GM18507 (cell line): ENCODE measurements around the gene MTMR1.

Experiments
- DNase-seq: peaks from one replicate; pipeline ENCODE4 v3.0.0; 2011; ENCODE audit warnings: low read depth; ENCODE audit not compliant: insufficient read length; ENCODE audit errors: extremely low spot score
- FAIRE-seq: peaks from 2 replicates; lab custom pipeline; 2011; peaks lifted over from hg19 to GRCh38; lab: Jason Lieb, UNC

MTMR1 gene

DNA sequence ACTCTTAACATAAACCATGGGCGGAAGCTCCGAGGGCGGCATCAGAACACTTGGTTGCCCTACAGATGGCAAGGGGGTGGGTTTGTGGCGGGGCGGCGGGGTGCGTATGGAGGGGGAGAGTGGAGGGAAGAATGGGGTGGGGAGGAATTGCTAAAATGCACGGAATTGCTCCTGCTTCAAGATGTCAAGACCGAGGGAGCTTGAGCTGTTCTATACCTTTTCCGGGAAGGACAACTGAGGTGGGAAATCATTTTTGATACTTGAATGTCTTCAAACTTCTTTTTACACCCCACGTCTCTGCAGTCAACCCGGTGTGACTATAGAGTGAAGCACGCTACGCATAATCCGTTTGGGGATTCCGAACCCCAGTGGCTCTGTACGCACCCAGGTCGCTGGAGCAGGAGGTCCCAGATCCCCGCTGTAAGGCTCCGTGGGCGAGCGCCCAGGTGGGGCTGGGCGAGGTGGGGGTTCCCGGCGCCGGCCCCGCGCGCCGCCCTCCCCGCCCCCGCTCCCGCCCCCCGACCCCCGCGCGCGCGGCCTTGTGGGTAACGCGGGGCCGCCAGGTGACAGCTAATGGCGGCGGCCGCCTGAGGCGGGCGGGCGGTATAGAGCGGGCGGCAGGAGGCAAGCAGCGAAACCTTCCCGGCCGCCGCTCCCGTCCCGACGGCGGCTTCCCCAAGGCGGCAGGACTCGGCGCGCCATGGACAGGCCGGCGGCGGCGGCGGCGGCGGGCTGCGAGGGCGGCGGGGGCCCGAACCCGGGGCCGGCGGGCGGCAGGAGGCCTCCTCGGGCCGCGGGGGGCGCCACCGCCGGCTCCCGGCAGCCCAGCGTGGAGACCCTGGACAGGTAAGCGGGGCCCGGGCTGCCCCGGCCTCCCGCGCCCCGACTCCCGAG lies at the start of gene MTMR1:
Gene MTMR1 (plus strand): TSS at position 566 of the 894 bp plus-strand sequence. CDS start 135 bp downstream, at position 701.
- peak; percentile 28 for DNase-seq
- FAIRE-seq: no peak

GRCh38 chrX:150643958-150644357 lies 49.2 kb upstream of the MTMR1 start:
- no peak for DNase-seq
- FAIRE-seq: no peak

GRCh38 chrX:150644422-150644821 lies 48.8 kb upstream of the MTMR1 start:
- DNase-seq (no peak), FAIRE-seq (no peak)

- DNase-seq (no peak), FAIRE-seq (peak; percentile 41)
Observed at GRCh38 chrX:150647331-150647730, 45.9 kb upstream of the MTMR1 start.

DNA sequence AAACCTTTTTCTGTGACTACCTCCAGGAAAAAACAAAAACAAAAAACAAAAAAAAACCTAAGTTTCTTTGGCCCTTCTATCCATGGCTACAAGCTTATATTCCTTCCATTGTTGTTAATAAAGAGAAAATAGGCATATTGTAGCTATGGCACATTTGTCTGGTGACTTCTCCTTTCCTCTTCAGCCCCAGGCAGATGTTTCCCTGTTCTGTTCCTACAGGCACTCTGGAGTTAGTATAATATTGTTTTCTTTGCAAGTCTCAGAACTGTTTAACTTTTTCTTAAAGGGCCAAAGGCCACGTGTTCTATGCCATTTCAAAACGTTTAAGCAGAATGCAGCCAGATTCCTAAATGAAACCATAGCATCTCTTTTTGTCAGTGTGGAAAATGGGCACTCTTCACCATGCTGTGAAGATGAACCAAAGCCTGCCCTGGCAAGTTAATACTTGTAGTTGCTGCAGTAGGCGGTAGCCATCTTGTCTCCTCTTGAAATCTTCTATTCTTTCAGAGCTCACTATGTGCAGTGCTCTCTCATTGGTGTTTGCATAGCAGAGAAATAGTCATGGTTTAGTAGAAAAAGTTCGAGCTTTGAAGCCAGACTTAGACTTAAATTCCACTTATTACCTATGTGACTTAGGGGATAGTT lies 44.8 kb upstream of the MTMR1 start:
- FAIRE-seq: no peak
- no peak for DNase-seq

DNA sequence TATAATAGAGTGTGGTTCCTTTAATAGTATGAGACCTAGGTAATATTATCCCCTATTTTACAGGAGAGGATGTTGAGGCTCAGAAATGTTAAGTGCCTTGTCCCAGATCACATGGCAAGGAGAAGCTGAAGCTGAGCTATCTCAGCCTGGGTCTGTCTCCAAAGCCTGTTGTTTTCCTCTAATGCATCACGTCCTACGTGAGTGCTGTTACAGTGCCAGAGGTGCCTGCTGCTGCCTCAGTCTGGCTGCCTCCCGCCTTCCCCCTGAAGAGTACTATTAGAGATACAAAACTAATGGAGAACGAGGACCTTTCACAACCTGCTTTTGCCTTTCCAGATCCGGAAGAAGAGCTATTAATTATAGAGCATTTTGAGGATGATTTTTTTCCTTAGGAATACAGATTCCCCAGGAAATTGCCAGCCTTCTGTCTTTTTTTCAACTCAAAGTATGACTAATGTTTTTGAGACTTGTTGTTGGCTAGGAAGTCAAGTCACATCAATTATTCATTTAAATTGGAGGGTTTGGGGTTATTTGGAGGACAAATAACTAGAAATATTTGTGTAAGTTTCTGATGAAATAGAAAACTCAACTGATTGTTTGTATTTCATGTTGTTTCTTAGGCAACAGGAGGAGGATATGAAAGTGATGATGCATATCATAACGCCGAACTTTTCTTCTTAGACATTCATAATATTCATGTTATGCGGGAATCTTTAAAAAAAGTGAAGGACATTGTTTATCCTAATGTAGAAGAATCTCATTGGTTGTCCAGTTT lies 43.9 kb upstream of the MTMR1 start:
- no peak for DNase-seq

GRCh38 chrX:150651906-150652305 lies 41.3 kb upstream of the MTMR1 start:
- DNase-seq (no peak), FAIRE-seq (no peak)

More for the DNA sequence above, 43.9 kb upstream of the MTMR1 start:
- no peak for FAIRE-seq

- DNase-seq: no peak
- no peak for FAIRE-seq
Observed at GRCh38 chrX:150655788-150656187, 37.4 kb upstream of the MTMR1 start.

DNA sequence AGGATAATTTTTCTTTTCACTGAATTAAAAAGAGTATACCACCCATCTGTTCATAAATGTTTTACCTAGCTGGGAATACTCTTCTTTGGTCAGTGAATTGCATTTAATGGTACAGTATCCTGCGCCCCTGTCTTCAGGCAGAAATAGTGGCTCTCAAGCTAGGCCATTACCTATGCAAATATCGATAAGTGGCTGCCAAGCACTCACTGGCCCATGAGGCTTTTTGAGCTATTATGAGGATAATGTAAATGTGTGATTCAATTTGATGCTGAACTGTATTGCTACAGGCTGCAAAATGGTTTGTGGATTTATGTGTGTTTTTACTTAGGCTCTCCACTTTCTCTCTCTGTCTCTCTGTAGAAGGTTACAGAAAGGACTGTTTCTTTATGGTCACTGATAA lies 30.1 kb upstream of the MTMR1 start:
- no peak for FAIRE-seq
- DNase-seq: no peak

DNA sequence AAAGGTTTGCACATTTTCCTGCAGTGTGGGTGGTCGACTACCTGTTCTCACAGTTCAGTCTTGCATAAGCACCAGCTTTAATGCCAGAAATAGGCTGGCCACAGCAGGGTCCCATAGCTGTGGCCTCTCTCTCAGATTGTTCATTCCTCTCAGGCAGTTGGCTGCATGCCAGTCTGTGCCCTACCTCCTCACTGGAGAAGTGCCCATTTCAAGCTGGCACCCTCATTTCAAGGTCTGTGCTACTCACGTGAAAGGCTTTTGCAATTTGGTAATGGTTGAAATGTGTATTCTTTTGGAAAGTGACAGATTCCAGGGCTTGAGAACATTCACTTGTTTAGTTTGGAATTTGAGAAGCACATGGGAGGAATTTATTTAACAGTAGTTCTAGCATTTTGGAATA lies 28.9 kb upstream of the MTMR1 start:
- DNase-seq (no peak), FAIRE-seq (no peak)

DNA sequence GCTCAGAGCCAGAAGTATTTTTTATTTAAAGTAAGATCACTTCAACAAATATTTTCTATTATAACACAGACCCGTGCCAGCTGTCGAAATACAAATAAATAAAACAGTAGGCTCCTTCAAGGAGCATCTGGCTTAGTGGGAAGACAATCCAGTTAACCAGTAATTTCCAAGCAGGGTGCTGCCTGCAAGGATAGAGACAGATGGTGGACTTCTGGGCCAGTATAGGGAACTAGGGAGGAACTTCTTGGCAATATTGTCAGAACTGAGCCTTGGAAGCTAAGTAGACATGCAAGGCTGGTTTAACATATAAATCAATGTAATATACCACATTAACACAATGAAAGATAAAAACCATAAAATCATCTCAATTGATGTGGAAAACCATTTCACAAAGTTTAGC lies 17.0 kb upstream of the MTMR1 start:
- DNase-seq: no peak
- no peak for FAIRE-seq

DNA sequence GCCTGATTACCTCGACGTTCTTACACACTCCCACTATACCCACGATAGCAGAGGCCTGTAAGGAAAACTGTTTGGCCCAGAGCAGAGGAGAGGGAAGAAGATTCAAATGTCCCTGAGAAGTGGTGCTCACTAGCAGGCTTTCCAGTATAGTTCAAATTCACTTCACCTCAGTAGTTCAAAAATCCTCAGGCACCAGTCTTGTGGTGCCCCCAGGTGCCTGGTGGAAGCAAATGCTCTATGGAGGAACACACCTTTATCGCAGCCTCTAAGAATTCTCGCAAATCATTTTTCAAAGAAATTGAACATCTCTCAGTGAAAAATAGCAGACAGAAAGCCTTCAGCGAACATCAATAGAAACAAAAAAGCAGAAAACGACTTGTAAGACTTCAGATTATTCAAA lies 12.2 kb upstream of the MTMR1 start:
- no peak for FAIRE-seq
- no peak for DNase-seq

DNA sequence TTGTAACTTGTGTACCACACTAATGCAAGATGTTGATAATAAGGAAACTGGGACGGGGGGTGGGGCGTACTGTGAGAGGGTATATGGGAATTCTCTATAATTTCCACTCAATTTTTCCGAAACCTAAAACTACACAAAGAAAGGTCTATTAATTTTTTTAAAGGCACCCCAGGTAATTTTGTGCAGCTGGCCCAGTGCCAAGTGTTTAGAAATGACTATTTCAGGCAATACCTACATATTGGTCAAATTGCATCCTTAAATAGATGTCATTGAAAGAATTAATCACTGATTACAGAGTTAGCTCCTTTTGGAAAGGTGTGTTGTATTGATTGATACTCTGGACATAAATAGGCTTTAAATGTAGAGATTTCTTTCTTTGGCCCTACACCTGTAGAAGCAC lies 10.1 kb upstream of the MTMR1 start:
- DNase-seq (no peak), FAIRE-seq (no peak)

GRCh38 chrX:150683536-150684146 lies 9.6 kb upstream of the MTMR1 start:
- peak; percentile 12 for FAIRE-seq
- no peak for DNase-seq

DNA sequence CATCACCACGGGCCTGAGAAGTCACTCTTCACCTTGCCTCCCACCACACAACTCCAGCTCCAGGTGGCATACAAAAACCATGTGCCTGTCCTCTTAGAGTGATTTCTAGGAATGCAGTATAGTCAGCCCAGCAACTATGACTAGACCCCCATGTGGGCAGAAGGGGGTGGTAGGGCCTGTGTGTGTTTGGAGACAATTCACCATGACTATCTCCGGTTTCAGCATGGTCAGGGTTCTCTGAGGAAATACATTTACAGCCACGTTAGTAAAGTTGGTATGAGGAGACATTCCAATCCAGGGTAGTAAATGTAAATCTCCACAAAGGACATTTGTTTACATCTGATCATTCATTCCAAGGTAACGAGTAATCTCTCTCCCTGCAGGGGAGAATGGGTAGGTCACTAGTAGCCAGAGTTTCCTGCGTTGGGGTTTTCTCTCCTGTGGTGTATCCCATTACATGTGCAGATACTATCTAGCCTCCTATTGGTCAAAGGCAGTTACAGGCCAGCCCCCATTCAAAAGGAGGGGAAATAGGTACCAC lies 4.2 kb upstream of the MTMR1 start:
- DNase-seq: no peak

DNA sequence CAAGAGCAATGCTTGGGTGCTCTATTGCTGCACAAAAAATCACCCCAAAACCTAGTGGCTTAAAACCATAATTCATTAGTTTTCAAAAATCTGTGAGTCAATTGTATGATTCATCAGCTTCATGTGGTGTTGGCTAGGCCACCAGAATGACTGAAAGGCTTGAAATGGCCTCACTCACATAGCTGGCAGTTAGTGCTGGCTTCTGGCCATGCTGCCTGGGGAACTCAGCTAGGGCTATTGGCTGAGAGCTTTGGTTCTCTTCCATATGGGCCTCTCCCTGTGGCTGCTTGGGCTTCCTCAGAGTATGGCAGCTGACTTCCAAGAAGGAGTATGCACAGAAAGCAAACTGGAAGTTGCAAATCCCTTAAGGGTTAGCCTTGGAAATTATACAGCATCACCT lies 3.1 kb upstream of the MTMR1 start:
- DNase-seq: no peak
- no peak for FAIRE-seq

More for the DNA sequence above, 4.2 kb upstream of the MTMR1 start:
- no peak for FAIRE-seq

- peak; percentile 36 for FAIRE-seq
- DNase-seq: no peak
Observed at GRCh38 chrX:150692296-150692695, 900 bp upstream of the MTMR1 start.

GRCh38 chrX:150693725-150694574 lies 754 bp downstream of the MTMR1 start:
- DNase-seq (peak; percentile 76), FAIRE-seq (peak; percentile 92)
